Dermis microvascular lymphatic vessel endothelial cell (primary cell): ENCODE measurements around the gene PDGFB. TPM values are rescaled to one million over a fixed set of nuclear protein-coding genes. Genes with fewer than 3 reads are reported as not detected.

Experiments
- DNase-seq, 2 donors: peaks; one replicate each; pipeline versions ENCODE4 v3.0.0 to v3.0.0-alpha.2; 2010; ENCODE audit warnings: low read depth in 2 of 2
- total RNA-seq: library from RNA; depleted of rRNA; stranded (reverse); fragments of >200 nt; gene quantifications from 2 replicates; pipeline ENCODE4 v1.2.1, GENCODE V29; 2014

Gene PDGFB
- total RNA-seq, 1 donor from 2014 or later, result 22.6 TPM

DNA sequence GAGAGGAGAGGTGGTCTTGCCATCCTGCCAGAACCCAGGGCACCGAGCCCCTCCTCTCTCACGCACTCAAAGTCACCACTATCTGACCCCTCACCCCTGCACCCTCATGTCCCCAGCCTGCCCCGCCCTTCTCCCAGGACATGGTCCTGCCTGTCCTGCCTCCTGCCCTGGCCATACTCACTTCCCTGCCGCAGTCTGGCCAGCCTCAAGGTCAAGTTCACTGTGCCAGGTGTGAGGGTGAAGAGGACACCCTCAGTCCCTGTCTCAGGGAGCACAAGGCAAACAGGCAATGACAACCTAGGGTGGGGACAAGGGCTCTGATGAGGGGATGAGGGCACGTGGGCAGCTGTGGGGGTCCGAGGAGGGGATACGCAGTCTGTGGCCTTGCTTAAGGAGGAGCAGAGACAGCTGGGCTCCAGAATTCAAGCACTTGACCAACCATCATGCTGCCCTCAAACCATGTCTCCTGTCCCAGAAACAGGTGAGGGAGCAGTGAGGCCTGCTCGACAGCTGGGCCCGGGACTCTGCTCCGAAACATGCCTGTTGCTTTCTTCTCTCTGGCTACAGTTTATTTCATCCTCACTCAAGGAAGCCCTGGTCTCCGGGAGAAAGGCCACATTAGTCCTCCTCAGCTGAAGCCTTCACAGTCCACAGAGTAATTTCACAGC lies 36.6 kb downstream of the PDGFB start:
- DNase-seq, result no peak

DNA sequence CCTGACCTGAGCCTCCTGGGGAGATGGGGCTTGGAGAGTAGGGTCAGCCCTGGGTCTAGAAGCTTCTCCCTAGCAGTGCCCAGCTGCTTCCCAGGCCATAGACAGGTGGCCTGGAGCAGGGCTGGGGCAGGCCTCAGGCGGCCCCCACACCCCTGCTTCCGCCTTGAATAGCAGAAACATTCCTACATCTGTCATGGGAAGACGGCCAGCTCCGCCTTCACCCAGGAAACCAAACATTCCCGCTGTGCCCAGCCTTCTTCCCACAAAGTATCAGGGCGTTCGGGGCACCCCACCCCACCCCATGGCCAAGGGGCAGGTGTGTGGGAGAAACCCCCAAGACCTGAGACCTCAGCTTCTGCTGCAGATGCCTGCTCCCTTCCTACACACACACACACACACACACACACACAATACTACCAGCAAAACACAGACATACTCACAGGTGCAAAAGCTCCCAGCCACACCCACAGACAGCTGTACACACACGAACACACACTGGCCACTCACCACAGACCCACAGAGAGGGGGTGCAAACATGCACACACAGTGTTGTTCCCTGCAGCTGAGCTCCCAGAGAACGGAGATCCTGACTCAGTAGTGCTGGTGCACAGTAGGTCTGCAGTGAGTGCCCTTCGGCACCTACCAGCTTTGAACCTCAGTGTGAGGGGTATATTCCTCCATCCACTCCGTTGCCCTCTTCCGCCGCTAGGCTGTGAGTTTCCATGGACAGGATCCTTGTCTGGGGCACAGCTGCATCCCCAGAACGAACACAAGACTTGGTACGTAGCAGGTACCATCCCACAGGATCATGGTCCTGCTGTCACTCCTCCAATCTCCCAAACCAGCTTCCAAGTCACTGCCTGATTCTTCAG lies 37.4 kb downstream of the PDGFB start:
- DNase-seq, result no peak

DNA sequence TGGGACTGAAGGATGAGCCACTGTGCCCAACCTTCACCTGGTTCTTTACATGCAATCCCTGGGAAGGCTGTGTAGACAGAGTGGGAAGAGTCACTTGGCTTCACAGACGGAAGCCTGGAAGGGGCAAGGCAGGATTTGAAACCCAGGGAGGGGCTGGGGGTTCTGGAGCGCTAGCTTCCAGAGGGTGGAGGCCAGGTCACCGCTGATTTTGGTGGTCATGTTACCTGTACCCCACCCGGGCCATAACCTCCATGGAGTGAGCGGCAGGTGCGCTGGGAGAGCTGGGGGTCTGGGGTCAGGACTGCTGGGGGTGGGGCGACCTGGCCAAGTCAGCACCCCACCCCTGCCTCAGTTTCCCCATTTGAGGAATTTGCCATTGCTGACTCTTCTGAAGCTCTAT lies 38.3 kb downstream of the PDGFB start:
- DNase-seq, result no peak

DNA sequence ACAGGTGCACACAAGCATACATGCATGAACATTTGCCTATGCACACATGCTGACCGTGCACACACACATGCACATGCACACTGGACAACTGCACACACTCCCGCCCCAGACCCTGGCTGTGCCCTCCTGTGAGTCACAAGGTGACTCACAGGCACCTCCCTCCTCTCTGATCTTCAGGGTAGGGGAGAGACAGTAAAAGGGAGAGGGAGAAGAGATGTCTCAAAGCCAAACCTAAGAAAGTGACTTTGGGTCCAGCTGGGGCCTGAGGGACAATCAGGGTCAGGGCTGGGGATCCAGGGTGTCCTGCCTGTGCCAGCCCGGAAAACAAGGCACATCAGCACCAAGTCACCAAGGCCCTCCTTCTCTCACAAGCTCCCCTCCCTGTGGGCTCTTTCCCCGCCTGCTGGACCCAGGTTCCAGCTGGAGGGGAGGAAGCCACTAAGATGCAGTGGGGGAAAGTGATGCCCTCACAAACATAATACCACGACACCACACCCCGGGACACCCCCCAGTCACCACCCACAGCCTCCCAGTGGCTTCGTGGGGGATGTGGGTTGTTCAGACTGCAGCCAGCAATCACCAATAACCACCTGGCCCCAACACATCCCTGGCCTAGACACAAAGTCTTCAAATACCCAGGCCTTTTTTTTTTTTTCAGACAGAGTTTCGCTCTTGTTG lies 39.3 kb downstream of the PDGFB start:
- DNase-seq, result peak in 1 of 2 donors; percentile 68

DNA sequence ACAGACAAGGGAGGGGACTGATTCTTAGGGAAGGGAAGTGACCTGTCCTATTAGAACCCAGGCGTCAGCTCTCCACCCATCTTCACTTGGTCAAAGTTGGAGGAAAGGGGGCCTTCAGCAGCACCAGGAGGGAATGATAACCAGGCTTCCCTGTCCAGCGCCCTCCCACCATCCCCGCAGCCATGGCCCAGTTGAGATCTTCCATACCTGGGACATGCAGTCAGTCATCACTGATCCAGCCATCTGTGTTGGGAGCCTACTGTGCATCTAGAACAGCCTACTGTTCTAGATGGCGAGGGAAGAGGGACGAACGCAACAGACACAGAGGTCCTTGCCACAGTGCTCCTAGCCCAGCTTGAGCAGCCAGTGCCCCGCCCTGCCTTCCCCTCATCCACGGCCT lies 40.6 kb downstream of the PDGFB start:
- no peak for DNase-seq

DNA sequence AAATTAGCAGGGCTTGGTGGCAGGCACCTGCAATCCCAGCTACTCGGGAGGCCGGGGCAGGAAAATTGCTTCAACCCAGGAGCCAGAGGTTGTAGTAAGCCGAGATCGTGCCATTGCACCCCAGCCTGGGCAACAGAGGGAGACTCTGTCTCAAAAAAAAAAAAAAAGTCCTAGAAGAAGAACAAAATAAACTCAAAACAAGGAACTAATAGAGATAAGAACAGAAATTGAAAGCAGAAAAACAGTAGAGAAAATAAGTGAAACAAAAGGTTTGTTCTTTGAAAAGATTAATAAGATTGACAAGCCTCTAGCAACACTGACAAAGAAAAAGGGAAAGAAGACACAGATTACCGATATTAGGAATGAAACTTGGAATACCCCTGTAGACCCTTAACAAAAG lies 47.2 kb downstream of the PDGFB start:
- no peak for DNase-seq

DNA sequence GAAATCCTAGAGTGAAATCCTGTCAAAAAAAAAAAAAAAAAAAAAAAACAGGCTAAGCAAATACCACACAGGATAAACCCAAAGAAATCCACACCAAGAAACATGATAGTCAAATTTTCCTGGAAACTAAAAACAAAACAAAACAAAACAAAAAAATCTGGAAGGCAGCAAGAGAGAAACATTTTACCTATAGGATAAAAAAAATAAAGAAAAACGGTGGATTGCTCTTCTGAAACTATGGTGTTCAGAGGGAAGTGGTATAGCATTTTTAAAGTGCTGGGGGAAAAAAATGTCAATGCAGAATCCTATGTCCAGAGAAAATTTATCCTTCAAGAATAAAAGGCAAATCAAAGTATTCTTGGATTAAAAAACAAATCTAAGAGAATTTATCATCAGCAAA lies 50.7 kb downstream of the PDGFB start:
- DNase-seq, result no peak

DNA sequence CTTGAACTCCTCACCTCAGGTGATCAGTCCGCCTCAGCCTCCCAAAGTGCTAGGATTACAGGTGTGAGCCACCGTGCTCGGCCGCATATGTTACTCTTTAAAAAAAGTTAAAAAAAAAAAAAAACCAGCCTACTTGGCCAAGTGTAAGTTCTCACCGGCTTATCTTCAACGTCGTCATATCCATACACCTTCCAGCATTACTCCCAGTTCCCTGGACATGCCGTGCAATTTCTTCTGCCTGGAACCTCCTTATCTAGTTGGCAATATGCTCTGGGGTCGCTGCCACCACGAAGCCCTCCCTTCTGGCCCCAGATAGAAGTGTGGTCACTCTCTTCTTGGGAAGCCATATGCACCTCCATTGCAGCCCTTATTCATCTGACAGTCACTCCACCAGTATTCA lies 56.0 kb downstream of the PDGFB start:
- no peak for DNase-seq

DNA sequence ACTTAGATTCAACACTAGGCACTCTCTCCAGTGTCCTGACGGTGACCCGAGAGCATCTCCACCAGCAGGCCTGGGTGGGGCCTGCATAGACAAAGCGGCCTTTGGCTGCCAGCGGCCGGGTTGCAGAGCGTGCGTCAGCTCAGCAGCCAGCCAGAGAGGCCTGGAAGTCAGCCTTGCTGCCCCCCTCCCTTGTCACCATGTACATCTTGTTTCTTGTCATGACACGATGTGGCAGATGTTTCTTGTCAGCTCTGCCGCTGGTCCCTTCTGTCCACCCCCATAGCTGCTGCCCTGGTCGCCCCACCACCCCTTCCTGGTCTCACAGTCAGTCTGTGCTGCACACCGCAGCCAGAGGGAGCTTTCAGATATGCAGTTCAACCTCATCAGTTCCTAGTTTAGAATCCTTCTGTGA lies 59.2 kb downstream of the PDGFB start:
- DNase-seq, result peak in 1 of 2 donors; percentile 44

DNA sequence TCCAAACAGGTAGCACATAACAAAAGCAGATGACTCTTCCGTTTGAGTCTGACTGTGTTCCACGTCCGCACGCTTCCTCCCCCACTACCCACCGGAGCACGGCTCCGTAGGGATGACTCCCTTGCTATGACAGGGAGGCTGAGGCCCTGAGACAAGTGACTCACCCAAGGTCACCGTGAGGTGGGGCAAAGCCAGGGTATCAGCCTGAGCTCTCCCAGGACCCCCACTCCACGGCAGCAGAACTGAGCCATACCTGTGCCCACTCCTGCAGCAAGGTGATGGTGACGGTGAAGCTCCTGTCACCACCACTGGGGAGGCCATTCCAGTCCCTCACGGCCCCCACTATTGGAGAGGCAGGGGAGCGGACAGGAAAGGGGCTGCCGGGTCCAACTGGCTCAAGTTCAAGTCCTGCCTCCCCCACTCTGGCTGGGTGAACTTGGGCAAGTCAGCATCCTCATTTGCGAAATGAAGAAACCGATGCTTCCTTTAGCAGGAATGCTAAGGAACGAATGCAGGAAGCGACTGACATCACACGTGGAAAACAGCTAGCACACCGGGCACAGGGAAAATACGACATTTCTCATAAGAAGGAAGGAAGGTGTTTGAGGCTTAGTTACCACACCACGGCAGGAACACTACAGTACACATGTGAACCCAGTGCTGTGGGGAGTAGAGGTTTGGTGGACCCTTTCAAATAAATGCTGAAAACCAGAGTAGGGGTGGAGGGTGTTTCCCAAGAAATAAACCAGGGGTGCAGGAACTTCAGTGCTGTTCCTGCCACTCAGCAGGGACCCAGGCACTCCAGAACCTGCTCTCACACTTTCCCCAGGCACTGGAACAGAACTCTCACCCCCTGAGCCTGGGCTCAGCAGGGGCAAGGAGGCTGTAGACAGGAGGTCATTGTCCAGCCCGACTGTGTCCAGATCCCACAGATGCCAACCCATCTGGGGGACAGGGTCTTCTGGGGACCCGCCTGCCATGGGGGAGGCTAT lies 59.9 kb downstream of the PDGFB start:
- DNase-seq, result peak in 1 of 2 donors; percentile 68

DNA sequence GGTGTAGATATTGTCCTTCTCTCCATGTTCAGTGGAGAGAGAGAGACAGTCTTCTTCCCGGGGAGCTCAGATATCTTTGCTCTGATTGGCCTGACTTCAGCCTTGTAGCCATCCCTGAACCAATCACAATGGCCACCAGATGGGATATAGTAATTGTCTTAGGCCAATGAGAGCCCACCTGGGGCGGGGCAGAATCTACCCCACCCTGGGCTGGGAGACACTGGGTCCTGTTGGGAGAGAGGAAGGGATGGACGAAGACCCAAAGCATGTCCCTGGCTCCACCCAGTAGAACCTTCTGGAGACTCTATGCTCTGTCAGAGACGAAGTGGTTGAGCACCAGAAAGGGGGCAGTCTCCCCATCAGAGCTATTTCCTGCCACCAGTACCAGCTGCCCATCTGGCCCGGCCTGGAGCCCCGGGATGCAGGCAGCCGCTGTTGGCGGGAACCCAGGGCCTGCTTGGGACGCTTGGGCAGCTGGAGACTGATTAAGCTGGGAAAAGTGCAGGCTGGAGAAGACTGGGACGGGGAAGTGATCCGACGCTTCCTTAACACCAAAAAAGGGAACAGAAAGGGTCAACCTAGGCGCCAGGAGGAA lies 60.7 kb downstream of the PDGFB start:
- peak in 1 of 2 donors; percentile 84 for DNase-seq

DNA sequence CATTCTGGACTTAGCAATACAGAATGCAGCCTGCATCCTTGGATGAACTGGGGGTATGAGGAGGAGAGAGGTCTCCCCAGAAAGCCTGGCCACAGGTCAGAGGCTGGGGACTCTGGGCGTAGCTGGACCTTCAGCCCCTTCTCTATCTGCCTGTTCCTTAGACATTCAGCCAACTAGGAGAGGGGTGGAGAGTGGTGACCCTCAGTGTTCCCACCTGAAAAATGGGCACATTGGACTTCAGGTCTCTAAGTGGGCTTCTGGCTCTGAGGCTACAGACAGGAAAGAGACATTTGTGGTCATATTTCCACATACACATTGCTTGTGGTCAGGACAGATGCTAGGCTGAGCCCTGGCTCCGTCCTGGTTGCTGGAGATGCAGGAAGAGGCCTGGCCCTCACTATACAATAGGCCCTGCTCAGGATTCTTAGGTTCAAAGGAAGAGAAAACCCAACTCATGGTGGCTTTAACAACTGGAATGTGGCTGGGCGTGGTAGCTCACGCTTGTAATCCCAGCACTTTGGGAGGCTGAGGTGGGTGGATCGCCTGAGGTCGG lies 62.2 kb downstream of the PDGFB start:
- no peak for DNase-seq

DNA sequence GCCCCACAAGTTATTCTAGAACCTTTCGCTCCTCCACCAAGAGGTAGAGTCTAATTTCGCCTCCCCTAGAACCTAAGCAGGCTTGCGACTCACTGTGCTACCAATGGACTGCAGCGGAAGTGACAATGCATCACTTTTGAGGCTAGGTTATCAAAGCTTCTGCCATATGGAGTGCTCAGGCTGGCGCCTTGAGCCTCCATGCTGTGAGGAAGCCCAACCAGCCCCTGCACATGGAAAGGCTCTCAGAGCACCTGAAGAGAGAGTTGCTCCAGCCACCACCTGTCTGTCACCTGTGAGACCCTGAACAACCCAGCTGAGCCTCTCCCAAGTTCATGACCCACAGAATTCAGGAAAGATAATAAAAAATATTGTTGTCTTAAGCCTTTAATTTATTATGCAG lies 63.0 kb downstream of the PDGFB start:
- no peak for DNase-seq

DNA sequence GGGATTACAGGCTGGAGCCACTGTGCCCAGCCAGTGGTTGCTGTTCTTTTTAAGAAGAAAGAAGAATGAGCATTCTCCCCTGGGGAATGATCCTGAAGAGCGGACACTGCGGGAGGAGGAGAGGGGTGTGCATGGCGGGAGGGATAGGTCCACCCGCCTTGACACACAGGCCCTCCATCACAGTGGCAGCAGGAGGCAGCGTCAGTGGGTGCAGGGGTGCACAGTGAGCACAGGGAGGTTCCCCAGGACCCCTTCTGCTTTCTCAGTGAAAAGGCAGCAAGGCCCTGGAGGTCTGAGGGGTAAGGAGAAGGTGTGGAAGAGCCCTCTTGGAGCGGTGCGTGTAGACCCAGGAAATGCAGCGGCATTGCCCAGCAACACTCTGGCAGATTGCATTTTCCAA lies 63.4 kb downstream of the PDGFB start:
- DNase-seq, result no peak

DNA sequence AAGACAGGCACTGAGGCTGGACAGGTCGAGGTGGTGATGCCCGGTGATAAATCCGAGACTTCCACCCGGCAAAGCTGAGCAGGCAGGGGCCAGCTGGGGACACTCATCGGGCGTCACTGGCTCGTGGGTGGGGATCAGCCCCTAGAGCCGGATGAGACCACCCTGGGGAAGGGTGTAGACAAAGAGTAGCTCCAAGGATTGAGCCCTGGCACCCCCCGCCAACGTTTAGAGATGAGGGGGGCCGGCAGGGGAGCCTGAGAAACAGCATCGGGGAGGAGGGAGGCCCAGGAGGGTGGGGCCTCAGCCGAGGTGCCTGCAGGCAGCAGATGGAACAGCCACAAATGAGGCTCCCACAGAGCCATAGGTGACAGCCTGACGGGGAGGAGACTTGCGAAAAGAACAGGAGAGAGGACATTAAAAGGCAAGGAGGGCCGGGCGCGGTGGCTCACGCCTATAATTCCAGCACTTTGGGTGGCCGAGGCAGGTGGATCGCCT lies 64.9 kb downstream of the PDGFB start:
- DNase-seq, result no peak

DNA sequence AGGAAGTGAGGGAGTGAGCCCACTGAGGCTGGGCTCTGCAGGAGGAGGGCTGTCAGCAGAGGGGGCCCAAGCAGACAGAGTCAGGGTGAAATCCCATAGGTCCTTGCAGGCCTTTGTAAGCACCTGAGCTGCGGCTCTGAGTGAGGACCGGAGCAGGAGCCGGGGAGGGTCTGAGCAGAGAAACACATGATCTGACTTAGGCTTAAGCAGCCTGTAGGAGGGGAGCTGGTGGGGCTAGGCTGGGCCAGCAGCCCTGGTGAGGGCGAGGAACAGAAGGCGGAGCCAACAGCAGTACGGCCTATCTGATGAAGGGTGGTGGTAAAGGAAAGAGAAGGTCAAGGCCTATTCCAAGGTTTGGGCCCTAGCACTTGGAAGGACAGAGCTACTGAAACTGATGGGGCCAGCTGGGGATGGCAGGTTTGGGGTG lies 65.4 kb downstream of the PDGFB start:
- no peak for DNase-seq

DNA sequence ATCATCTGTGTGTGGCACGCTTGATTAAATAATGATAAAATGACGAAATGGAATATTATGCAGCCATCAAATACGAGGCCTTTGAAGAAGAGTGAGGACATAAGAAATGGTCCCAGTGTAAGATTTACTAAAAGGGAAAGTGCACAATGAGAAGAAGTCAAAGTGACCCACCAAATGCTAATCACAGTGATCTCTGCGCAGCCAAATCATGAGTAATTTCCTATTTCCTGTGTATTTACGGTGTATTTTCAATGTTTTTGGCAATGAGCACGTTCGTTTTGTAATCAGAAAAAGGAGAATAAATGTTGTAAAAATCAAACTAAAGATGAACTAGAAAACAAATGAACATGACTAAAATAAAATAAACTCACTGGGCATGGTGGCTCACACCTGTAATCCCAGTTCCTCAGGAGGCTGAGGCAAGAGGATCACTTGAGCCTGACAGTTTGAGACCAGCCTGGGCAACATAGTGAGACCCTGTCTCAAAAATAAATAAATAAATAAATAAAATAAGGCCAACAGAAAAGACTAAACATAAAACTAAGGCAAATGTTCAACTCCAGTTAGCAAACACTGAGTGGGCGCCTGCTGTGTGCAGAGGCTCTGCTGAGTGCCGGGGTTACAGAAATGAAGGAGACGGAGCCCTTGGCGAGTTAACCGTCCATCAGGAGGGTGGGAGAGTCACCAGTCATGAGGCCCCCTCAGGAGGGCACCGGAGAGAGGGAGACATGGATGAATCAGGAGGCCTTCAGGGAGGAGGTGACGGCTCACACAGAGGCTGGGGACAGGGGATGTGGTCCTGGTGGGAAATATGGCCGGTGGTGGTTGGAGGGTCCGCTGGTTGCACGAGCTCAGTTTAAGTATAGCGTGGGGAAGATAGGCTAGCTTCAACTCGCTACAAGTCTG lies 66.3 kb downstream of the PDGFB start:
- DNase-seq, result peak; percentile 81 to 93

DNA sequence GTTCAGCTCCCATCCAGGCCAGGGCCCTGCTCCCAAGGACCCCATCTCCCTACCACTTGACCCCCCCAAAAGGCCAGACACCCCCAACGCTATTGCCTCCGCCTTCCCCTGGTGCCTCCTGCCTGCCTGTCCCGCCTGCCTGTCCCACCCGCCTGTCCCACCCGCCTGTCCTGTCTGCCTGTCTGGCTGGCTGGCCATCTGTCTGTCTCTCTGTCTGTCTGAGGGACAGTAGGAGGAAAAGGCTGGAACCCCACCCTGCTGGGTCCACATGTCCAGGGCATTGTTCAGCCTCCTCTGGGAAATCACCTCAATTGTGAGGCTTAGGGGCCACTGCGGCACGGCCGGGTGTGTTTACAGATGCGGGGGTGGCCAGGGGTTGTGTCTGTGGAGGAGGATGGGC lies 67.0 kb downstream of the PDGFB start:
- peak; percentile 72 to 92 for DNase-seq

DNA sequence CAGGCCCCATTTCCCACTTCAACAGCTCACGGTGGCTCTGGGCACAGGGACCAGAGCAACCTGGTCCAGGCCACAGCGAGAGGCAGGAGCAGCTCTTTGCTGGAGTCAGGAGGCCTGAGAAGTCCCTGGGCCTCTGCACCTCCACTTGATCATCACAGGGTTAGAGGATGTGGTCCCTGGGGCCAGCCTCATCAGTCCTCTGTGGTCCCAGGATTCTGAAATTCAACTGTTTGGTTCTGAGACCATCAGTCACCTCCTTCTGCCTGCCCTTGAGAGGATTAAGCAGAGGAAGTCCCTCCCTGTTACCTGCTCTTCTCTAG lies 67.4 kb downstream of the PDGFB start:
- no peak for DNase-seq
